Upper lobe of right lung (tissue), 1 donor: Measurements from ENCODE around the gene ZBTB16. TPM values are rescaled to one million over a fixed set of nuclear protein-coding genes. Genes with fewer than 3 reads are reported as not detected.

Source experiments
- ATAC-seq: fragments of 200-7000 bp; cut with Tn5 transposase; one replicate; pipeline ENCODE4 v1.9.1; 2020; ENCODE audit warnings: mild to moderate bottlenecking, moderate library complexity
- DNase-seq: peaks from one replicate; pipeline ENCODE4 v3.0.0-alpha.2; 2020
- H3K27ac ChIP-seq: fragments of 200-600 bp; one replicate; pipeline ENCODE4 v1.8.0; 2022
- H3K27me3 ChIP-seq: fragments of 200-600 bp; one replicate; pipeline ENCODE4 v1.8.0; 2022; ENCODE audit warnings: mild to moderate bottlenecking
- H3K36me3 ChIP-seq: fragments of 200-600 bp; one replicate; pipeline ENCODE4 v1.8.0; 2022
- H3K4me1 ChIP-seq: fragments of 200-600 bp; one replicate; pipeline ENCODE4 v1.8.0; 2022
- H3K4me3 ChIP-seq: fragments of 200-600 bp; one replicate; pipeline ENCODE4 v1.8.0; 2022; ENCODE audit warnings: mild to moderate bottlenecking
- H3K9me3 ChIP-seq: fragments of 200-600 bp; one replicate; pipeline ENCODE4 v1.8.0; 2022
- CTCF ChIP-seq: fragments of 200-600 bp; IDR thresholded peaks from one replicate; pipeline ENCODE4 v1.8.0; 2022; ENCODE audit warnings: antibody characterized with exemption
- intact Hi-C: fragments of 100-400 bp; cut with DNase I; formaldehyde crosslinking; loops from one replicate; pipeline ENCODE4 v1.11.0; 2022
- total RNA-seq: library from RNA; stranded (reverse); fragmentation: NEBNext Ultra II Directional; extraction: Animal tissue kit (Norgen Biotek cat#: 25700); gene quantifications from one replicate; pipeline ENCODE4 v1.2.1, GENCODE V29; 2021
- donor health status: DM: no; HTN: yes; CAD: no; lungs with severe emphysema.

Gene ZBTB16
- total RNA-seq, 1 donor from 2014 or later = 221 TPM

- Histone ChIP-seq H3K4me3 (no peak overlapping the region), H3K27ac (peak overlapping the region; percentile 70), H3K36me3 (peaks cover 21% of the 10 kb centered on the region), H3K9me3 (no peaks in the 10 kb centered on the region), H3K27me3 (no peaks in the 10 kb centered on the region), H3K4me1 (peaks cover 55% of the 10 kb centered on the region)
- TF ChIP-seq CTCF = no peak
- ATAC-seq = no peak
- intact Hi-C loops = loop anchor here (10.0 kb wide), 1 partner anchor 118 kb away; no protein-coding TSS in a partner anchor
- no peak for DNase-seq
These were observed 123.6 kb downstream of the ZBTB16 start for GRCh38 chr11:114183044-114183511.

- Histone ChIP-seq H3K36me3 (peaks cover 43% of the 10 kb centered on the region), H3K27ac (peak overlapping the region; percentile 12), H3K27me3 (no peaks in the 10 kb centered on the region), H3K4me3 (no peak overlapping the region), H3K4me1 (peaks cover 37% of the 10 kb centered on the region), H3K9me3 (no peaks in the 10 kb centered on the region)
- ATAC-seq (no peak), DNase-seq (no peak)
- no peak for TF ChIP-seq CTCF
- intact Hi-C loops = loop anchor here (10.0 kb wide), 1 partner anchor 121 kb away; no protein-coding TSS in a partner anchor
These were observed 125.9 kb downstream of the ZBTB16 start for GRCh38 chr11:114185436-114185835.

- ATAC-seq (no peak), DNase-seq (no peak)
- TF ChIP-seq CTCF = no peak
- intact Hi-C loops = loop anchor here (10.0 kb wide), 1 partner anchor 122 kb away; no protein-coding TSS in a partner anchor
- H3K27me3 ChIP-seq = no peaks in the 10 kb centered on the region
- no peaks in the 10 kb centered on the region for H3K9me3 ChIP-seq
- H3K4me3 ChIP-seq = no peak overlapping the region
- H3K27ac ChIP-seq = no peak overlapping the region
- H3K4me1 ChIP-seq = peaks cover 19% of the 10 kb centered on the region
- H3K36me3 ChIP-seq = peaks cover 58% of the 10 kb centered on the region
These were observed 127.7 kb downstream of the ZBTB16 start for GRCh38 chr11:114187173-114187572.

GRCh38 chr11:114188851-114189570, 129.5 kb downstream of the ZBTB16 start:
- no peak for TF ChIP-seq CTCF
- Histone ChIP-seq H3K27me3 (no peaks in the 10 kb centered on the region), H3K4me1 (peaks cover 17% of the 10 kb centered on the region), H3K9me3 (no peaks in the 10 kb centered on the region), H3K36me3 (peaks cover 75% of the 10 kb centered on the region), H3K27ac (no peak overlapping the region), H3K4me3 (no peak overlapping the region)
- intact Hi-C loops = loop anchor here (10.0 kb wide), 1 partner anchor 124 kb away; no protein-coding TSS in a partner anchor
- no peak for DNase-seq
- no peak for ATAC-seq

GRCh38 chr11:114190630-114191029, 131.1 kb downstream of the ZBTB16 start:
- no peaks in the 10 kb centered on the region for H3K9me3 ChIP-seq
- H3K36me3 ChIP-seq = peaks cover 68% of the 10 kb centered on the region
- no peaks in the 10 kb centered on the region for H3K27me3 ChIP-seq
- H3K4me1 ChIP-seq = peaks cover 31% of the 10 kb centered on the region
- DNase-seq = no peak
- no peak overlapping the region for H3K27ac ChIP-seq
- intact Hi-C loops = no loop called here
- TF ChIP-seq CTCF = no peak
- no peak overlapping the region for H3K4me3 ChIP-seq
- ATAC-seq = no peak
